Colon (tissue), 2 donors: ENCODE data around the gene FAM168B.
"Not testable (repeated sequence)": the region's sequence is repeated elsewhere in the genome, so short reads cannot be mapped to it uniquely, and the experiment has no call there.

ENCODE experiments used
- FAIRE-seq: peaks from 2 replicates; lab custom pipeline; 2012; peaks lifted over from hg19 to GRCh38; lab: Jason Lieb, UNC
- donor health status: control.
- donor health status: control.

FAM168B gene

GRCh38 chr2:131093006-131093695 lies at the start of gene FAM168B:
Gene FAM168B (minus strand): TSS chr2:131093460. CDS start chr2:131082646, 10,814 bp downstream.
- FAIRE-seq = no peak

GRCh38 chr2:131142849-131143248 lies 49.6 kb upstream of the FAM168B start:
- FAIRE-seq = no peak

GRCh38 chr2:131140581-131140980 lies 47.3 kb upstream of the FAM168B start:
- FAIRE-seq = no peak

DNA sequence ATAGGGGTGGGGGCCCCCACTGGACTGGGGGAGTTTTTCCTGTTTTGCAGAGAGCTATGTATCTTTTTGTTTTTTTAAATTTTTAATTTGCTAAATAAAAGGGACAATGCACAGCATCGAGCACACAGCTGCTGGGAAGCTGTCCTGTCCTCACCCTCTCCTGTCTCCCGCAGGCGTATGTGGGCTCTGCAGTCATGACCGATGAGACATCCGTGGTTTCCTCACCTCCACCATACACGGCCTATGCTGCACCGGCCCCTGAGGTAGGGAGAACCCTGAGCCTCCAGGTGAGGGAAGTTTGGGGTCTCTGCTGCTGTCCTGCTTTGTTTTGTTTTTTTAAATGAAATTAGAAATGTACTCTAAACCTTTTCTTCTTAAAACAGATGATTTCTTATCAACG lies 39.5 kb upstream of the FAM168B start:
- no peak for FAIRE-seq

DNA sequence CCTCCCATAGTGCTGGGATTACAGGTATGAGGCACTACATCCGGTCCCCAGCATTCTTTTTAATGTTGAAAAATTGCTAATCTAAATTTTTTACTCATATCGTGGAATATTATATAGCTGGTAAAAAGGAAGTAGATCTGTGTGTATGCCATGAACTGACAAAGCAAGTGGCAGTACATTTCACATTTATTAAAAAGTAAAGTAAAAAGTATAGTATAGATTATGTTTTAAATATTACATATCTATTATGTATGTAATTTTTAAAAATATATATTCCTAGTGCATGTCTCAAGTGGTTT lies 37.0 kb upstream of the FAM168B start:
- FAIRE-seq = no peak

- FAIRE-seq = no peak
These were observed 34.7 kb upstream of the FAM168B start for GRCh38 chr2:131127981-131128380.

- FAIRE-seq = no peak
These were observed 33.8 kb upstream of the FAM168B start for GRCh38 chr2:131127076-131127475.

- FAIRE-seq = no peak
These were observed 33.2 kb upstream of the FAM168B start for GRCh38 chr2:131126436-131126835.

GRCh38 chr2:131125195-131125757 lies 32.0 kb upstream of the FAM168B start:
- FAIRE-seq = no peak

DNA sequence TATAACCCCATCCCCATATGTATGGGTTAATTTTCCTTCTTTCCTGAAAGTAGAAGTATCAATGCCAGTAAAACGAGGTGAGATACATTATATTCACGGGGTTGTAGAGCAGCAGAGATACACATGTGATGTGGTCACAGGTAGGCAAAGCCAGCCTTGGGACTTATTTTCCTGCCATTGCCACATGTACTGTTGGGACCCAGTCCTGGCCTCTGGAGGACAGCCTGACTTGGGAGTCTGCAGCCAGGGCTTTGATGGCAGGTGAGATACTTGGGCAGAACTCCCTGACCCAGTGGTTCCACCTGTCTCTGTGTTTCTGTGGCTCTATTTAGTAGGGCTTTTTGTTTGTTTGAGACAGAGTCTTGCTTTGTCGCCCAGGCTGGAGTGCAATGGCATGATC lies 29.9 kb upstream of the FAM168B start:
- no peak for FAIRE-seq

GRCh38 chr2:131122496-131122895 lies 29.2 kb upstream of the FAM168B start:
- no peak for FAIRE-seq

- no peak for FAIRE-seq
These were observed 28.2 kb upstream of the FAM168B start for GRCh38 chr2:131121464-131121863.

- FAIRE-seq = no peak
These were observed 27.6 kb upstream of the FAM168B start for GRCh38 chr2:131120815-131121317.

- no peak for FAIRE-seq
These were observed 22.5 kb upstream of the FAM168B start for GRCh38 chr2:131115752-131116151.

DNA sequence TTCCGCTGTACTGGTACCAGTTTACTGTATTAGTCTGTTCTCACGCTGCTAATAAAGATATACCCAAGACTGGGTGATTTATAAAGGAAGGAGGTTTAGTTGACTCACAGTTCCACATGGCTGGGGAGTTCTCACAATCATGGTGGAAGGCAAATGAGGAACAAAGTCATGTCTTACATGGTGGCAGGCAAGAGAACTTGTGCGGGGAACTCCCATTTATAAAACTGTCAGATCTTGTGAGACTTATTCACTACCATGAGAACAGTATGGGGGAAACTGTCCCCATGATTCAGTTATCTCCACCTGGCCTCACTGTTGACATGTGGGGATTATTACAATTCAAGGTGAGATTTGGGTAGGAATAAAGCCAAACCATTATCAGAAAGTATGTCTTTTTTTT lies 21.7 kb upstream of the FAM168B start:
- FAIRE-seq = not testable (repeated sequence)

- no peak for FAIRE-seq
These were observed 20.4 kb upstream of the FAM168B start for GRCh38 chr2:131113566-131114227.

DNA sequence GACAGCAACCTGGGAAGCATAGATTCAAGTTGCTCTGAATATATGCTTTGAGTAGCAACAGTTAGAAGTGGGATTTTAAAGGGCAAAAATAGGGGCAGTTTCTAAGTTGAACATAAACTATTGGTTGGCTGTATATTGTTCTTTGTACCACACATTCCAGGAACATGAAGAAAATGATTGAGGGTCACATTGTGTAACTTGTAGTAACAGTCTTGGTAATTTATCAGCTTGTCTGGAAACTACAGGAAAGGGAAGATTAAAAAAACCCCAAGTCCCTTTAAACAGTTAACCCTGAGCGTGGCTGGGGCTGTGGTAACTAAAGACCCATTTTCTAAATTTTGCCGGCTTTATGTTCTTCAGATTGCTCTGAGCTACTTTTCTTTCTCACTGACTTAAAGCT lies 19.3 kb upstream of the FAM168B start:
- no peak for FAIRE-seq

DNA sequence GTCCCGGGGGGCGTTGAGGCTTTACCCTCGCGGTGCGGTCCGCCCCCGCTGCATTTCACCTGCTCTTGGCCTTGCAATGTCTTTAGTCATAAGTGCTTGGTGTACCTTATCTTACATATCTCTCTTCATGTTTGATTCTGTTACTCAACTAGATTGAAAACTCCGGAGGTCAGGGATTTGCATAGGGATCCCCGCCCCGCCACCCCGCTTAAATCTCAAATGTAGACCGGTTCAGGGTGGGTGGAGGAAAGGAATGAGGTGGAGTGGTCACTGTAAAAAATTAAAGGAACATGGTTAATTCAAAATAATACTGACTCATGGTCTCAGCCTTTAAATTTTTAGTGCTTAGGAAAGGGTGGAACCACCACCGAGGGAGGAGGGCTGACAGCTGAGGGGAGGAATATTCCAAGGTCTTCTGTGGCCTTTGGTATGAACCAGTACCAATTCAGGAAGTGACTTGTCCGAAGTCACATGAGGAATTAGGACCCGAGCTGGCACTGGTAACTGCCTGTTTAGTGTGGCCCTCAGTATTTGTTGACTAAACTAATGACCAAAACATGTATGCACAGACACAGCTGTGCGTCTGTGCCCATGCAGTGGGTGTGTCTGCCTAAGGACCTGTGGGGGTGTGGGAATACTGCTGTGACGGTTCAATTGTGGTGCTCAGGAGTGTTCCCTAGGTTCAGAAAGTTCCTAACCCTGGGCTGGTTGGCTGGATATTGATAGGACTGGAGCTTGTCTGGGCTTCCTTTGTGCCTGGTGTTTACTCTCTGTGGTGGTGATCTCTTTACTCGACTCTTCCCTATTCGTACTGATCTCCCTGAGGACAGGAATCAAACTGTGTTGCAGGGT lies 12.9 kb upstream of the FAM168B start:
- FAIRE-seq = no peak

DNA sequence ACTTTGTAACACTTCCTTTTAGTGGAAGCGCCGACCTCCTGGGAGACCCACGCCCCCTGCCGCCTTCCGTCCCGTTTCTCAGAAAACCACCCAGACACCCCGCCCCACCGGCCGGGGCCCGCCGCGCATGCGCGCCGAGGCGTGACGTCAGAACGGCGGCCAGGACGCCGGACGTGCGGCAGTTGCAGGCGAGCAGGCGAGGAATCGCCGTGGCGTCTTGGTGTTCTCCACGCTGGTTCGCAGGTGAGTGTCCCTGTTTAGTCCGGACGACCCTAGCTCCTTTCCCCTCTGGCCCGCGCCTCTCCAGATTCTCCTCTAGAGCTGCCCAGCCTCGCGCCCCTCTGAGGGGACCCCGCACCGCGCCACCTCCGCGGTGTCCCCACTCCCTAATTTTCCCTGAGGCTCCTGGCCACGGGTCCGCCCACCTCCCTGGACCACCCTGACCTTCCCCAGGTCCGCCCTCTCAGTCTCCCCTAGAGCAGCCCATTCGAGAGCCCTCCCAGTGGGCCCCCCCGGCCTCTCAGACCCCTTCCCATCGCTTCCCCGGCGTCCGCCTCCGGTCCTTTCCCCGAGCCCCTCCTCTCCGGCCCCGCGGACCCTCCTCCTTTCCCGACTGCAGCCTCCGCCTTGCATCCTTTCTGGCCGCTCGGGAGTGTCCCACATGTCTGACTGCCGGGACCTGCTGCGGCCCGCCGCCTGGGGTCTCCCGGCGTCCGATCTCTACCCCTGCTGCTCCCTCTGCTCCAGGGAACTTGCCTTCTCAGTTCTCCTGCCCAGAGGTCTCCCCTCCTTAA lies 12.1 kb upstream of the FAM168B start, which contains the start of gene PLEKHB2:
Gene PLEKHB2, plus strand, starts transcription at position 181 of the 794 bp plus-strand sequence. CDS start 15,606 bp downstream, outside the sequence.
- no peak for FAIRE-seq

DNA sequence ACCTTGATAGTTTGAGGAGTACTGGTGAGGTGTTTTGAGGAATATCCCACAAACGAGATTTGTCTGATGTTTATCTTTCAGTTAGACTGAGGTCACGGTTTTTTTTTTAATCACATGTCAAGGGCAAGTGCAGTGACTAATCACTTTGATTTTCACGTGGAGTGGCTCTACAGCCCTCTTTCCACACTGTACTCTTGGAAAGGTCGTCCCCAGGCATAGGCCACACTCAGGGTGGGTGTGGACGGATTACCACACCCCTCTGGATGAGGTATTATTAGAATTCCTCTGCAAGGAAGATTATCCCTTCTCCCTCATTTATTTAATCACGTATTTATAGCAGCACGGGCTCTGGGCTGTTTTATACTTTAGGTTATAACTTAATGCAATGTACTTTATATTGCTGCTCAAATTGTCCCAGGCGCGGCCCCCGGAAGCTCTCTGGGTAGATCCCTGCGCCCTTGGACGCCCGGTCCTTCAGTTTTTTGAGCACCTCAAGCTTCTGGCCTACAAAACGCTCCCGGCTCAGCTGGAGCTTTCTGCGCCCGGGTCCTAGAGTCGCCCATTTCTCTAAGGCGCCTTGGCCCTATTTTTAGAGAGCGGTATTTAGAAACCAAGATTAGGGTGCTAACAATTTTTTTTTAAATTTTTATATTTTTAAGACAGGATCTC lies 11.4 kb upstream of the FAM168B start:
- FAIRE-seq = no peak

- FAIRE-seq = no peak
These were observed 9.9 kb upstream of the FAM168B start for GRCh38 chr2:131103165-131103564.
